Uterus (tissue), 2 donors: ENCODE data around the gene RPUSD4.

Experiments used
- POLR2A ChIP-seq, 2 donors: fragments of 450-650 bp; IDR thresholded peaks; one replicate each; pipeline ENCODE4 v1.6.1; 2016; ENCODE audit warnings: antibody characterized with exemption in 2 of 2, mild to moderate bottlenecking in 1 of 2, moderate library complexity in 1 of 2
- TF ChIP-seq, protein P1 (sequence below), 4 experiments: fragments of 200-600 bp in 2 of 4; fragments of 450-650 bp in 2 of 4; sonication (generic) in 2 of 4; IDR thresholded peaks; one replicate each; pipeline ENCODE4 v1.5.1; 2016 to 2019; ENCODE audit warnings: antibody characterized with exemption in 4 of 4, mild to moderate bottlenecking in 2 of 4, moderate library complexity in 1 of 4

DNA sequence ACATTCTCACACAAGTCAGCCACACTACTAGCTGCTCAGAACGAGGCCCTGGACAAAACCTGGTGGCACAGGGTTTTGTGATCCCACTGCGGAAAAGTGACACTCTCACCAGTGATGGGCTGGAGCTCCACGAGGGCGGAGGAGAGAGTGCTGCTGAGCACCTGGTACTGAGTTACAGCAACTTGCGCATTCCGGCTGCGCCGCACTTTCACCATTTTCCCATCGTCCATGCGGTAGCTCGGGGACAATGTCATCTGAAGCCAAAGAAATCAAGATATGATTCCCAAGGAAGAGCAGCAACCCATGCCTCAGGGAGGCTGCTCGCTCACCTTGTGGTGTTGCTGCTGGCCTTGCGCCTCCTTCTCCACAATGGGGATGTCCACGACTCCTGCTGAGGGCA is 6.1 kb downstream of the RPUSD4 start:
- TF ChIP-seq, protein P1, sequence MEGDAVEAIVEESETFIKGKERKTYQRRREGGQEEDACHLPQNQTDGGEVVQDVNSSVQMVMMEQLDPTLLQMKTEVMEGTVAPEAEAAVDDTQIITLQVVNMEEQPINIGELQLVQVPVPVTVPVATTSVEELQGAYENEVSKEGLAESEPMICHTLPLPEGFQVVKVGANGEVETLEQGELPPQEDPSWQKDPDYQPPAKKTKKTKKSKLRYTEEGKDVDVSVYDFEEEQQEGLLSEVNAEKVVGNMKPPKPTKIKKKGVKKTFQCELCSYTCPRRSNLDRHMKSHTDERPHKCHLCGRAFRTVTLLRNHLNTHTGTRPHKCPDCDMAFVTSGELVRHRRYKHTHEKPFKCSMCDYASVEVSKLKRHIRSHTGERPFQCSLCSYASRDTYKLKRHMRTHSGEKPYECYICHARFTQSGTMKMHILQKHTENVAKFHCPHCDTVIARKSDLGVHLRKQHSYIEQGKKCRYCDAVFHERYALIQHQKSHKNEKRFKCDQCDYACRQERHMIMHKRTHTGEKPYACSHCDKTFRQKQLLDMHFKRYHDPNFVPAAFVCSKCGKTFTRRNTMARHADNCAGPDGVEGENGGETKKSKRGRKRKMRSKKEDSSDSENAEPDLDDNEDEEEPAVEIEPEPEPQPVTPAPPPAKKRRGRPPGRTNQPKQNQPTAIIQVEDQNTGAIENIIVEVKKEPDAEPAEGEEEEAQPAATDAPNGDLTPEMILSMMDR (IDR thresholded peaks at IDR 0.05): no peak
- no peak for TF ChIP-seq POLR2A (IDR thresholded peaks at IDR 0.05)
